Bronchial epithelial cell (primary cell): ENCODE measurements around the gene STXBP3. TPM values are rescaled to one million over a fixed set of nuclear protein-coding genes. Genes with fewer than 3 reads are reported as not detected.

Experiments
- DNase-seq: peaks from one replicate; pipeline ENCODE4 v3.0.0-alpha.2; 2010; ENCODE audit warnings: low read depth
- FAIRE-seq: peaks from 2 replicates; lab custom pipeline; 2011; peaks lifted over from hg19 to GRCh38; lab: Jason Lieb, UNC
- H3K27me3 ChIP-seq: 2 replicates; pipeline ENCODE4 v1.5.1; 2011; ENCODE audit warnings: low read length; ENCODE audit not compliant: control insufficient read depth, insufficient read depth
- H3K36me3 ChIP-seq: 2 replicates; pipeline ENCODE4 v1.5.1; 2011; ENCODE audit warnings: low read length; ENCODE audit not compliant: control insufficient read depth, insufficient read depth
- H3K4me3 ChIP-seq: 2 replicates; pipeline ENCODE4 v1.5.1; 2011; ENCODE audit warnings: mild to moderate bottlenecking, low read depth, low read length, control low read depth
- CTCF ChIP-seq: IDR thresholded peaks from 2 replicates; pipeline ENCODE4 v1.5.1; 2011; ENCODE audit warnings: mild to moderate bottlenecking, moderate library complexity, low read length, control low read depth, inconsistent platforms; ENCODE audit not compliant: insufficient read depth, severe bottlenecking
- total RNA-seq: library from RNA; depleted of rRNA; stranded (reverse); fragments of >200 nt; gene quantifications from 2 replicates; pipeline ENCODE4 v1.2.1, GENCODE V29; 2014

The STXBP3 gene
- total RNA-seq, 1 donor from 2014 or later = 30.0 TPM

DNA sequence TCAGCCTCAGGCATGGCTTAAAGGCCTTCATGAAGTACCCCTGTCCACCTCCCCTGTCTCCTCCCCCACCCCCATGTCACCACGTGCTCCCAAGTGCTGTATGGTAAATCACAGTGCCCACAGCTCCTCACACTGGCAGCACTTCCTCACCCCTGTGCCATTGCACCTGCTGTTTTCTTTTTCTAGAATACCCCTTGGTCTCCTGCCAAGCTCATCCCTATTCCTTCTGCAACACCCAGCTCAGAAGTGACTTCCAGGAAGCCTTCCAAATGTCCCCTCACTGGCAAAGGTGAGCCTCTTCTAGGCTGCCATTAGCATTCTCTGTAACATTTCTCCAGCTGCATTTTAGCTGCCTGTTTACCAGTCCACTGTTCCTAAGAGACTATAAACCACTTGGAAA, 101.0 kb downstream of the STXBP3 start:
- Histone ChIP-seq H3K27me3 (no peaks in the 10 kb centered on the region), H3K36me3 (no peaks in the 10 kb centered on the region), H3K4me3 (no peak overlapping the region)
- FAIRE-seq = no peak
- TF ChIP-seq CTCF = no peak
- DNase-seq = no peak

DNA sequence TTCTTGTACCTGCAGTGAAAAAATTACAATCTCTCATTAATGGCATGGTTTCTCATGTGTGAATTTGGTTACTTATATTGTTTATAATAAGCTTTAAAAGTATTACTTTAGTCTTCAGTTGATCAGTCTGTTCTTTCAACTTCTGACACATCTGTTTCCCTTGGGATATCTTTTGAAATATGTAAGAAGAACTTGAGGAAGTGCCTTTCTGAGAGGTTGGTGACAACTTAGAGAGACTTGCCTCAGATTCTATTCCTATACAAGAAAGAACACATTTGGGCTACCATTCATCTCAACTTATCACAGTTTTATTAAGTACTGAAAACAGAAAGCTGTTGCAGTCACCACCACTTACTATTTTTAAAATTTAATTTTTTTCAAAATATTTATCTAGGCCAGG, 102.3 kb downstream of the STXBP3 start:
- H3K27me3 ChIP-seq = no peaks in the 10 kb centered on the region
- no peak for TF ChIP-seq CTCF
- DNase-seq (no peak), FAIRE-seq (no peak)
- no peaks in the 10 kb centered on the region for H3K36me3 ChIP-seq
- no peak overlapping the region for H3K4me3 ChIP-seq

DNA sequence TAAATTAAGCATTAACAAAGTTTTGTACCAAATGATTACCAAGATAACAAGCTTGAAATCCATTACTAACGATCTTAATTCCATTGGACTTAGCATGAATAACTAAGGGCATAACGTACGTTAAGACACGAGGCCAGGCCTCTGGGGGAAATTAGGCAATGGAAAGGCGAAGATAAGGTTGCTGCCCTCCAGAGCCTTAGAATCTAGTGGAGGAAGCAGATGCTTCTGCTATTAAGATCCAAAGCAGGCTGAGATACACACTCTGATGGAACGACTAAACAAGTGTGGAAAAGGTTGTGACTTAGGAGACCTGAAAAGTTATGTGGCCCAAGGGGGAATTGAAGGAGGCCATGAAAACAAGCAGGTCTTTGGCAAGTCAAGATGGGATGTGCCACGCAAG, 104.5 kb downstream of the STXBP3 start:
- Histone ChIP-seq H3K27me3 (no peaks in the 10 kb centered on the region), H3K36me3 (no peaks in the 10 kb centered on the region), H3K4me3 (no peak overlapping the region)
- DNase-seq = no peak
- TF ChIP-seq CTCF = no peak
- FAIRE-seq = no peak

- Histone ChIP-seq H3K36me3 (no peaks in the 10 kb centered on the region), H3K4me3 (no peak overlapping the region), H3K27me3 (no peaks in the 10 kb centered on the region)
- no peak for TF ChIP-seq CTCF
- DNase-seq = no peak
- FAIRE-seq = no peak
These were observed 105.1 kb downstream of the STXBP3 start for GRCh38 chr1:108851567-108851966.

GRCh38 chr1:108852221-108852975, 105.9 kb downstream of the STXBP3 start:
- no peak for TF ChIP-seq CTCF
- Histone ChIP-seq H3K27me3 (no peaks in the 10 kb centered on the region), H3K36me3 (no peaks in the 10 kb centered on the region), H3K4me3 (no peak overlapping the region)
- FAIRE-seq = no peak
- no peak for DNase-seq
